GM12865 (cell line): ENCODE data around the gene ZP2.
A peak's percentile ranks its signal among the peaks of the same experiment; 100 is the strongest.
"Not testable (repeated sequence)": the region's sequence is repeated elsewhere in the genome, so short reads cannot be mapped to it uniquely, and the experiment has no call there.

Experiments used
- DNase-seq: peaks from one replicate; pipeline ENCODE4 v3.0.0; 2010; ENCODE audit warnings: low read depth
- H3K4me3 ChIP-seq: 2 replicates; pipeline ENCODE4 v1.5.1; 2011; ENCODE audit warnings: mild to moderate bottlenecking, low read depth, low read length, control low read depth
- CTCF ChIP-seq: IDR thresholded peaks from 2 replicates; pipeline ENCODE4 v1.5.1; 2011; ENCODE audit warnings: low read length, control low read depth, low read depth, inconsistent platforms; ENCODE audit not compliant: insufficient read depth; ENCODE audit errors: missing control alignments

The ZP2 gene

GRCh38 chr16:21159281-21159951, 52.0 kb downstream of the ZP2 start:
- TF ChIP-seq CTCF = no peak
- H3K4me3 ChIP-seq = peak overlapping the region; percentile 67
- peak; percentile 28 for DNase-seq

GRCh38 chr16:21158208-21159110, 52.9 kb downstream of the ZP2 start, which contains the start of gene LDAF1:
Gene LDAF1 (plus strand): TSS chr16:21158674. CDS start chr16:21161183, 2,509 bp downstream.
- H3K4me3 ChIP-seq = peak within 1 kb of the TSS; percentile 67
- DNase-seq = peak; percentile 80
- TF ChIP-seq CTCF = no peak

- no peak for DNase-seq
- TF ChIP-seq CTCF = no peak
- no peak overlapping the region for H3K4me3 ChIP-seq
These were observed 53.7 kb downstream of the ZP2 start for GRCh38 chr16:21157632-21158031.

- TF ChIP-seq CTCF = peak; percentile 55
- H3K4me3 ChIP-seq = no peak overlapping the region
- peak; percentile 39 for DNase-seq
These were observed 54.5 kb downstream of the ZP2 start for GRCh38 chr16:21156767-21157467.

GRCh38 chr16:21156011-21156410, 55.4 kb downstream of the ZP2 start:
- DNase-seq, H3K4me3 ChIP-seq: not testable (repeated sequence)

GRCh38 chr16:21153124-21153729, 58.1 kb downstream of the ZP2 start:
- not testable (repeated sequence) for H3K4me3 ChIP-seq, DNase-seq

GRCh38 chr16:21152160-21153030, 59.0 kb downstream of the ZP2 start:
- not testable (repeated sequence) for DNase-seq

More at GRCh38 chr16:21152160-21153030, 59.0 kb downstream of the ZP2 start:
- H3K4me3 ChIP-seq = not testable (repeated sequence)
